ENCODE results near the gene EIF1AD. TPM values are rescaled to one million over a fixed set of nuclear protein-coding genes. Genes with fewer than 3 reads are reported as not detected.

EIF1AD gene
- total RNA-seq, 2 experiments from 2014 or later: 41.2 to 42.7 TPM

DNA sequence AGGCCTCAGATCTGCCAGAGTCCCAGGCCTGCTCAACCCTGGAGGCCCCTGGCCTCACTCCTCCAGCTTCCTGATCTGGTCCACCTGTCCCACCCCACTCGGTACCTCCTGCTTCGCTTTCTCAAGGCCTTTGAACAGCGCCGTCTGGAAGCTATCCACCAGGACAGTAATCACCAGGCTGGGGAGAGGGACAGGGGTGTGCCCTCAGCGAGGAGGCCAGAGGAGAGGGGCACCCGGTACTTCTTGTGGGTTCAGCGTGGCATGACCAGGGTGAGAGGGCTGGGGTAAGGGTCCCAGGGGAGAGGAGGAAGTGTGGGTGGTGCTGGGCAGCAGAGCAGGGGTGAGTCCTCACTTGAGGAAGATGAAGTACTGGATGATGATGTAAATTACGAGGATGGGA is 18.3 kb upstream of the EIF1AD start:
- ChIA-PET CTCF (interaction anchor here (1.8 kb wide), 1 partner anchor 136 kb away, joined by 6 read pairs; no protein-coding TSS in a partner anchor), POLR2A (no interaction called here)
- no peak for DNase-seq
- intact Hi-C loops (cut with micrococcal nuclease): no loop called here
- H3K4me1 Mint-ChIP-seq (ENCODE audit: low read depth): peaks cover 22% of the 10 kb centered on the region
- H3K27me3 Mint-ChIP-seq: peaks cover 6% of the 10 kb centered on the region
- no peak overlapping the region for H3K4me3 Mint-ChIP-seq
- H3K9me3 Mint-ChIP-seq: no peaks in the 10 kb centered on the region
- H3K36me3 Mint-ChIP-seq: no peaks in the 10 kb centered on the region
- no peak overlapping the region for H3K27ac Mint-ChIP-seq

DNA sequence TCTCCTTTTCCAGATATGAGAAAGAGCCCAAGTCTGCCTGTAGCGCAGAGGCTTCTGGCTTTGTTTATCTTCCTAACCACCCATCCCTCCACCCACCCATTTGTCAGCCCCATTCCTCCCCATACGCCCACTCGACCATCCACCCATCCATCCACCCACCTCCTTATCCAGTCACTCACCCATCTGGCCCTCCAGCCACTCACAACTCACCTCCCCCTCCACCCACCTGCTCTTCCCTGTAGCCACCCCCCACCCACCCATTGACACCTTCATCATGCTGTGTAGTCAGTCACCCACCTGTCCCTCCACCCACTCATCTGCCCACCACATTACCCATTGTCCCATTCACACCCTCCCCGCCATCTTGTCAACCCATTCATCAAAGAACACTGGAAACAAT is 15.4 kb upstream of the EIF1AD start:
- intact Hi-C loops (cut with micrococcal nuclease): no loop called here
- no peak overlapping the region for H3K27ac Mint-ChIP-seq

DNA sequence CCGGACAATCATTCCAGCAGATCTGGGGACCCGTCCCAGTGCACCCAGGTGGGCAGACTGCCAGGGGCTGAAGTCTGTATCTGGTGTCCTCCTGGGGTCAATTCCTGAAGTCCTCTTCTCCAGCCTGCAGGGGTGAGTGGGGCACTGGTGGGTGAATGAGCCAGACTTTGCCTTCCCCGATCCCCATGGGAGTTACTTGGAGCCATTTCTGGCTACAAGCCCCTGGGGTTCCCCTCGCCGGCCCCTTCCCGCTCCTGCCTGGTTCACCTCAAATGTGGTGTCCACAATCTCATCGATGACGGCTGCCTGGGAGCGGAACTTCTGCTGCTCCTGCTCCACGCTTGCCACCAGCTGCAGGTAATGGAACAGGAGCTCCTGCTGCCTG is 14.8 kb upstream of the EIF1AD start:
- intact Hi-C loops (cut with micrococcal nuclease): no loop called here
- DNase-seq: no peak
- Mint-ChIP-seq H3K4me1 (ENCODE audit: low read depth) (peaks cover 17% of the 10 kb centered on the region), H3K9me3 (no peaks in the 10 kb centered on the region), H3K4me3 (no peak overlapping the region), H3K27me3 (peaks cover 18% of the 10 kb centered on the region), H3K27ac (no peak overlapping the region), H3K36me3 (no peaks in the 10 kb centered on the region)
- ChIA-PET CTCF (no interaction called here), POLR2A (no interaction called here)

More for the DNA sequence above, 15.4 kb upstream of the EIF1AD start:
- ChIA-PET POLR2A (no interaction called here), CTCF (no interaction called here)
- H3K9me3 Mint-ChIP-seq: no peaks in the 10 kb centered on the region
- no peaks in the 10 kb centered on the region for H3K36me3 Mint-ChIP-seq
- H3K4me1 Mint-ChIP-seq (ENCODE audit: low read depth): peaks cover 18% of the 10 kb centered on the region
- DNase-seq: no peak
- no peak overlapping the region for H3K4me3 Mint-ChIP-seq
- H3K27me3 Mint-ChIP-seq: peaks cover 14% of the 10 kb centered on the region

DNA sequence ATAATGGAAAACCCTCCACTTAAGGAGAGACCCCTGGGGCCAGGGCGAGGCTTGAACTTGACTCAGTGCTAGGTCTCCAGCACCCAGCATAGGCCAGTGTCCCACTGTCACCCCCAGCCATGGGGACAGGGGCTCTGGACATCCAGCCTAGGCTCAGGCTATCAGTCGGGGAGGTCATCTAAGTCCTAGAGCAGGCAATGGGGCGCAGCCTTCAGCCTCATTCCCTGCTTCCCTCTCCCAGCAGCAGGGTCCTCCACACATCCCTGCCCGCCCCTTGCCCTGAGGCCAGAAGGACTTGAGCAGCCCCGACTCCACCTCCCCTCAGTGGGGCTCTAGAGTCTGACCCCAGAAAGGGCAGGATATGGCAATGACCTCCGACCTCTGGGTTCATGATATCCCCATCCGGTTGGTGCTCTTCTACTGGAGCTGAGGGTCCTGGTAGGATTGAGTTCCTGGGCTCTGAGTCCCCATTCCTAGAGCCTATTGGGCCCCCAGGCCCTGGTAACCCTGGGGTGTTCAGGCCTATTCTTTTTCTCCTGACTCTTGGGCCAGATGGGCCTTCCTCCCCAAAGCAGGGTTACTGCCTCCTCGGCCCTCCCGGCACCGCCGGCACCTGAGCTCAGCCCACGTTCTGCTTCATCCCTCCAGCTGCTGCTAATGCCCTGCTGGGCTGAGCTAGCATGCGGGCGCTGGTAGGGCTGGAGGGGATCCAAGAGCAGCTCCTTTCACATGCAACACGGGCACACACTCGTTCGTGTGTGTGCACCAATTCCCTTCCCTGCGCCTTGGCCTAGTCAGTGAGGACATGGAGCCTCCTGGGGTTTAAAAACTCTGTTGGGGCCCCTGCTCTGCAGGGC is 14.2 kb upstream of the EIF1AD start:
- POLR2A ChIA-PET: no interaction called here
- CTCF ChIA-PET: no interaction called here
- Mint-ChIP-seq H3K36me3 (no peaks in the 10 kb centered on the region), H3K4me1 (ENCODE audit: low read depth) (peaks cover 12% of the 10 kb centered on the region), H3K9me3 (no peaks in the 10 kb centered on the region), H3K27me3 (peaks cover 21% of the 10 kb centered on the region), H3K4me3 (no peak overlapping the region), H3K27ac (no peak overlapping the region)
- no peak for DNase-seq
- intact Hi-C loops (cut with micrococcal nuclease): no loop called here

DNA sequence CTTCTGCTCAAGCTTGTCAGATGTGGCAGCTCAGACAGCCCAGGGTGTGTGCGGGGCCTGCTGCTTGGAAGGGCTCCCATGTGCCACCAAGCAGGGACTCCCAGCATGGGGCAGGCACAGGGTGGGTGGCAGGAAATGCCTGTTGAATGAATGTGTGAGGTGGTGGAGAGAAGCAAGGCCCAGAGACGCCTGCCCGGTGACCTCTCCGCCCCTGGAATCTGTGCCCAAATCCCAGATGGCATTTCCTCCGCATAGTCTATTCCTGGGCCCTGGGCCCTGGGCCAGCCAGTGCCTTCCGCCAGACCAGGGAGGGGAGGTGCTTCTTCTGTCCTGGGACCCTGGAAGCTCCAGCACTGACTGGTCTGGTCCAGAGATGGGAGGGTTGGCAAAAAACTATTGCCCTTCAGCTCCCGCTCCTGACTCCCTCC is 13.5 kb upstream of the EIF1AD start:
- intact Hi-C loops (cut with micrococcal nuclease): no loop called here
- Mint-ChIP-seq H3K27ac (no peak overlapping the region), H3K27me3 (peaks cover 21% of the 10 kb centered on the region), H3K4me3 (no peak overlapping the region), H3K4me1 (ENCODE audit: low read depth) (peaks cover 10% of the 10 kb centered on the region), H3K9me3 (no peaks in the 10 kb centered on the region), H3K36me3 (no peaks in the 10 kb centered on the region)
- no peak for DNase-seq
- ChIA-PET POLR2A (no interaction called here), CTCF (no interaction called here)

DNA sequence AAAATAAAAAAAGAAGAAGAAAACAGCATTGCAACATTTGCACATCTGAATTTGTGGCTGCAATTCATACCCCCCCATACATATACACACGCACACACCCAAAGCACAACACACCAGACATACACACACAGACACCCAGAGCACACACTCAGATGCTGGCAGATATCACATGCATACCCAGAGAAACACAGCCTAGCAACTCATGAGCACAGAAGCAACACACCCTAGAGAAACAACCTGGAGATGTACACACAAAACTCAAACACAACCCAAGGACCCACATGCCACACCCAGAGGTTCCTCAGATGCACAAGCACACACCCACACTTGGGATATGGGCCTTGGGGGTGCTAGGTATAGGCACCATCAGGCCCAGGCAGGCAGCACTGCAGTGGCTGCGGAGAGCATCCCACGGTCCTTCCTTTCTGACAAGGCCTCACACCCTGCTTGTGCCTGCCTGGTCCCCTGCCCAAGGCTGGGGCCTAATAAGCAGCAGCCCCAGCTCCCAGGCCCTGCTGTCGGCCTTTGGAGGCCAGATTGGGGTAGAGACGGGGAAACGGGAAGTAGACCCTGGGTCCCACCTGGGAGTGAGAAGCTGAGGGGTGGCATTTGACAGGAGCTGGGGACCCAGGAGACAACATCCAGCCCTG is 13.0 kb upstream of the EIF1AD start:
- peaks cover 21% of the 10 kb centered on the region for H3K27me3 Mint-ChIP-seq
- peak overlapping the region; percentile 3 for H3K27ac Mint-ChIP-seq
- no peak overlapping the region for H3K4me3 Mint-ChIP-seq
- peaks cover 9% of the 10 kb centered on the region for H3K4me1 Mint-ChIP-seq (ENCODE audit: low read depth)
- intact Hi-C loops (cut with micrococcal nuclease): no loop called here
- ChIA-PET CTCF (no interaction called here), POLR2A (no interaction called here)
- no peaks in the 10 kb centered on the region for H3K9me3 Mint-ChIP-seq
- H3K36me3 Mint-ChIP-seq: no peaks in the 10 kb centered on the region
- no peak for DNase-seq

DNA sequence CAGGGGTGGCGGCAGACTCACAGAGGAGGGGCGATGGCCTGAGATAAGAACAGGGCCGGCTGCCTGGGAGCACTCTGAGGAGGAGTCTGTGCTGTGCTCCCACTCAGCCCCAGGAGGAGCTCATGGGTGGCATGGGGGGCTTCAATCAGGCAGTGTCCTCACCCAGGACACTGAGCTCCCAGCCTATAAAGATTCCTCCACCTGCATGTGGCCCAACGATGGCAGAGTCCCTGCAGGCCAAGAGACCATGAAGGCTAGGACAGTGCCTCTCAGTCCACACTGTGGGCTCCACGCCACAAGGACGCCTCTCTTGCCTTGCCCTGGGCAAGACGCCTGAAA is 11.8 kb upstream of the EIF1AD start:
- H3K4me3 Mint-ChIP-seq: no peak overlapping the region
- intact Hi-C loops (cut with micrococcal nuclease): no loop called here
- ChIA-PET CTCF (interaction anchor here (1.2 to 4.1 kb wide), 2 partner anchors 9 to 24 kb away, joined by 3 to 21 read pairs; no protein-coding TSS in a partner anchor), POLR2A (no interaction called here)
- no peak overlapping the region for H3K27ac Mint-ChIP-seq
- peaks cover 21% of the 10 kb centered on the region for H3K27me3 Mint-ChIP-seq
- peaks cover 9% of the 10 kb centered on the region for H3K4me1 Mint-ChIP-seq (ENCODE audit: low read depth)
- H3K36me3 Mint-ChIP-seq: no peaks in the 10 kb centered on the region
- no peak for DNase-seq
- no peaks in the 10 kb centered on the region for H3K9me3 Mint-ChIP-seq

DNA sequence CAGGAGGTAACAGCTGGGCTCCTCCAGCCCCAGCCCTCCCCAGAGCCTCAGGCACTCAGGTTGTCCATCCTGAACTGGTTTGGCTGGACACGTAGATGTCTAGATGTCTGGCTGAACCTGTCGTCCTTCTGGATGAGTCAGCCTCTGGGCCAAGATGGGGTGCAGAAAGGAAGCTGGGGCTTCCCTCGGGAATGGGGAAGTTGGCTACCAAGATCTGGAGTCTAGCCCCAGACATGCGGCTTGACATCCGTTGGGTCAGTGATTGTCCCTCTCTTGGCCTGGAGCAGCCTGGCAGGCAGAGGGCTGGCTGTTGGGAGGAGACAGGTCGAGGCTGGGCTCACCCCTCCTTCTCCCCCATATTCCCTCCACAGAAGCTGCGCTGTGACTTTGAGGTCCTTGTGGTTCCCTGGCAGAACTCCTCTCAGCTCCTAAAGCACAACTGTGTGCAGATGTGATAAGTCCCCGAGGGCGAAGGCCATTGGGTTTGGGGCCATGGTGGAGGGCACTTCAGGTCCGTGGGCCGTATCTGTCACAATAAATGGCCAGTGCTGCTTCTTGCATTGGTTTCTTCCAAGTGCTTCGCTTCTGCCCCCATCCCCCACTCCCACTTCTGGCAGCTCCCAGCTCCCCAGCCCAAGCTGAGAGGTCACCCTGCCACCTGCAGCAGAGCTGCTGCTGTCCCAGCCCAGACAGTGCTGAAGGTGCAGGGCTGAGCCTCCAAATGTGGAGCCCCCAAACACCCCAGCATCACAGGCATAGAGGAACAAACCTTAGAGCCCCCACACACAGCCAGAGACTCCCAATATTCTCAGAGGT is 11.2 kb upstream of the EIF1AD start:
- Mint-ChIP-seq H3K4me3 (no peak overlapping the region), H3K9me3 (no peaks in the 10 kb centered on the region), H3K27ac (no peak overlapping the region), H3K27me3 (peaks cover 21% of the 10 kb centered on the region), H3K36me3 (no peaks in the 10 kb centered on the region), H3K4me1 (ENCODE audit: low read depth) (peaks cover 9% of the 10 kb centered on the region)
- POLR2A ChIA-PET: no interaction called here
- no peak for DNase-seq
- CTCF ChIA-PET: interaction anchor here (1.2 to 4.1 kb wide), 2 partner anchors 9 to 23 kb away, joined by 3 to 21 read pairs; no protein-coding TSS in a partner anchor
- intact Hi-C loops (cut with micrococcal nuclease): no loop called here

DNA sequence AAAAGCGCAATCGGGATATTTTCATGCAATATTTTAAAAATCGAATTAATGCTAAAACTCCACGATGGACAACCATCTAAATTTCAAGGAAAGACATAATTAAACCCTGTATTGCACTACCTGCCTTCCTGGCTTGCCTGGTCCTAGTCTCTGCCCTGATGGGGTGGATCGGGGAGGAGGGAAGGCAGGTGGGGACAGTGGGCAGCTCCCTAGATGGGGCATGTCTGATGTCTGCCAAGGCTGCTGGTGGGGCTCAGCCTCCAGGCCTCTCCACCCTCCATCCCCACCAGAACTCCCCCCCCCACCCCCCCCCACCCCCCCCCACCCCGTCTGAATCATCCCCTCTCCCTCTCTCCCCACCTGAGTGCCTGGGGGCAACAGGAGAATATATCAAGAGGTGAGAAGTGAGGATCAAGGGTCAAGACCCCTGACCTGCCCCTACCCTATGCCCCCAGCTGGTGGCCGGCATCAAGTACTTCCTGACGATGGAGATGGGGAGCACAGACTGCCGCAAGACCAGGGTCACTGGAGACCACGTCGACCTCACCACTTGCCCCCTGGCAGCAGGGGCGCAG is 10.5 kb upstream of the EIF1AD start:
- POLR2A ChIA-PET: no interaction called here
- peaks cover 6% of the 10 kb centered on the region for H3K4me1 Mint-ChIP-seq (ENCODE audit: low read depth)
- intact Hi-C loops (cut with micrococcal nuclease): no loop called here

DNA sequence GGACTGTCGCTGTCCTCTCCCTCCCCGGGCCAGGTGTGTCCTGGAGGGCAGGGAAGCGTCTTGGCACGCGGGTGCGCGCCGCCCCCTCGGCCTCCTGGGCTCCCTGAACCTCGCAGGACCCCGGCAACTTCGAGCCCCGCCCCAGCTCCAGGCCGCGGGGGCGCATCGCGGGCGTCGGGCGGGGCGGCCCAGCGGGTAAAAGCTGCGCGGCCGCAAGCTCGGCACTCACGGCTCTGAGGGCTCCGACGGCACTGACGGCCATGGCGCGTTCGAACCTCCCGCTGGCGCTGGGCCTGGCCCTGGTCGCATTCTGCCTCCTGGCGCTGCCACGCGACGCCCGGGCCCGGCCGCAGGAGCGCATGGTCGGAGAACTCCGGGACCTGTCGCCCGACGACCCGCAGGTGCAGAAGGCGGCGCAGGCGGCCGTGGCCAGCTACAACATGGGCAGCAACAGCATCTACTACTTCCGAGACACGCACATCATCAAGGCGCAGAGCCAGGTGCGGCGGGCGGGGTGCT is 9.9 kb upstream of the EIF1AD start, which contains the start of gene CST6:
Gene CST6, plus strand, starts transcription at position 224 of the 519 bp plus-strand sequence. Its CDS starts 37 bp downstream, at position 261.
- peaks cover 21% of the 10 kb centered on the region for H3K27me3 Mint-ChIP-seq
- ChIA-PET POLR2A (no interaction called here), CTCF (interaction anchor here (0.7 to 4.1 kb wide), 4 partner anchors 11 to 232 kb away, joined by 3 to 21 read pairs (median 6); partner anchors contain the start of gene FIBP)
- intact Hi-C loops (cut with micrococcal nuclease): no loop called here
- no peak for DNase-seq
- H3K4me3 Mint-ChIP-seq: no peak within 1 kb of the TSS
- no peaks in the 10 kb centered on the region for H3K36me3 Mint-ChIP-seq
- no peak within 1 kb of the TSS for H3K27ac Mint-ChIP-seq
- H3K9me3 Mint-ChIP-seq: no peaks in the 10 kb centered on the region
- peaks cover 2% of the 10 kb centered on the region for H3K4me1 Mint-ChIP-seq (ENCODE audit: low read depth)

More for the DNA sequence above, 10.5 kb upstream of the EIF1AD start:
- H3K27me3 Mint-ChIP-seq: peaks cover 21% of the 10 kb centered on the region
- no peak overlapping the region for H3K27ac Mint-ChIP-seq
- CTCF ChIA-PET: interaction anchor here (0.7 to 4.1 kb wide), 5 partner anchors 10 to 233 kb away, joined by 3 to 21 read pairs (median 3); partner anchors contain the start of gene FIBP
- no peaks in the 10 kb centered on the region for H3K36me3 Mint-ChIP-seq
- H3K9me3 Mint-ChIP-seq: no peaks in the 10 kb centered on the region
- no peak overlapping the region for H3K4me3 Mint-ChIP-seq
- DNase-seq: no peak

DNA sequence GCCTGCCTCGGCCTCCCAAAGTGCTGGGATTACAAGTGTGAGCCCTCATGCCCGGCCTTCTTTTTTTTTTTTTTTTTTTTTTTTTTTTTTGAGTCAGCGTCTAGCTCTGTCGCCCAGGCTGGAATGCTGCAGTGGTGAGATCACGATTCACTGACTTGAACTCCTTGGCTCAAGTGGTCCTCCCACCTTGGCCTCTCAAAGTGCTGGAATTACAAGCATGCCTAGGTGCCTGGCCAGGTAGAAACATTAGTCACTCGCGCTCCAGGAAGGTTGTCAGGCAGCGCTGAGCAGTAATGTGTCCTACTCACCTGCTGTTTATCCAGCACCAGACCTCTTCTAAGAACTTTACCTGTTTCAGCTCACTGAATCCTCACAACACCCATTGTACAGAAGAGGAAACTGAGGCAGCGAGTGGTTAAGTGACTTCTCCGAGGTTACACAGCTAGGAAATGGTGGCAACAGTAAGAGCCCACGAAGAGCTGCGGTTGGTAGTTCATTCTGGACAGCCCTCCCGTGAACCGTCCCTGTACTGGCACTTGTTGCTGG is 9.4 kb upstream of the EIF1AD start:
- CTCF ChIA-PET: interaction anchor here (0.7 to 4.1 kb wide), 4 partner anchors 11 to 231 kb away, joined by 3 to 21 read pairs (median 6); partner anchors contain the start of gene FIBP
- POLR2A ChIA-PET: no interaction called here
- intact Hi-C loops (cut with micrococcal nuclease): no loop called here
- Mint-ChIP-seq H3K4me3 (no peak overlapping the region), H3K27ac (no peak overlapping the region), H3K4me1 (ENCODE audit: low read depth) (peaks cover 2% of the 10 kb centered on the region), H3K9me3 (no peaks in the 10 kb centered on the region), H3K36me3 (no peaks in the 10 kb centered on the region), H3K27me3 (peaks cover 21% of the 10 kb centered on the region)
- no peak for DNase-seq
